ENCODE results near the gene BRME1. TPM values are rescaled to one million over a fixed set of nuclear protein-coding genes. Genes with fewer than 3 reads are reported as not detected.

Gene BRME1
- polyA plus RNA-seq, 1 donor from 2014 or later, result 6.2 TPM

DNA sequence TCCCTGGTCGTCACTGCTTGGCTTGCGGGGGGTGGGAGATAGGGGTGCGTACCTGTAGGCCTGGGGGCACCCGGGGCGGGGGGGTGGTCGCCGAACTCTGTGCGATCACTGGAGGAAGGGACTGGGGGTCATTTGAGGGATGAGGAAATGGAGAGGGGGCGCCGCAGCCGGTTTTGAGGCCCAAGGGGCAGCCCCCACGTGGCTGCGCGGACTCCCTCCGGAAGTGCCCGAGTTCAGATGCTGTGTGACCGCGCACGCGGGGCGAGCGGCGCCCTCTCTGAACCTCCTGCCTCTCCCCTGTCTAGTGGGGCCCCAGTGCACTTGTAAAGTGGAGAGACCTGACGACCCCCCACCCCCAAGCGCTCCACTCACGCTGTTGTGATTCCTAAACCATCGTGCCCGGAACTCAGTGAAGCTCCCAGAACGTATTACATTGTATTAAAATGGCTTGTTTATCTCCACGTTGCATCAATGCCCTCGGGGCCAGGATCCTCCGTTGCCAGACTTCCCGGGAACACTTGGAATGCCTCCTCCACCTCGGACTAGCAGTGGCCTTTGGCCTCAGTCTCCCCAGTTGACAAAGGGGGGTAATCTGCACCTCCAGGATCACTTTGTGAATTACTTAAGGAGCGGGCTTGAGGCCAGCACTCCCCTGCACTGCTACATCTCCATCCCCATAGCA lies 31.9 kb downstream of the BRME1 start:
- Histone ChIP-seq H3K27me3 (ENCODE audit: insufficient read depth, low read depth, low read length) (no peaks in the 10 kb centered on the region), H4K20me1 (ENCODE audit: insufficient read depth) (no peaks in the 10 kb centered on the region), H3K9me3 (ENCODE audit: low read length) (no peaks in the 10 kb centered on the region), H3K4me2 (ENCODE audit: low read length) (no peak overlapping the region), H3K9ac (ENCODE audit: low read length) (no peak overlapping the region), H3K4me3 (ENCODE audit: low read length) (no peak overlapping the region), H3K36me3 (ENCODE audit: insufficient read depth, low read length) (no peaks in the 10 kb centered on the region), H2AFZ (ENCODE audit: low read depth, low read length) (no peak overlapping the region), H3K79me2 (replicated peaks; ENCODE audit: insufficient read depth, low read length) (no peaks in the 10 kb centered on the region), H3K9me2 (ENCODE audit: insufficient read depth, low read length) (no peaks in the 10 kb centered on the region), H3F3A (ENCODE audit: insufficient read depth, low read length, poor library complexity, severe bottlenecking) (no peaks in the 10 kb centered on the region), H3K27ac (ENCODE audit: low read length) (no peak overlapping the region)
- TF ChIP-seq TAF1 (IDR thresholded peaks at IDR 0.05; ENCODE audit: low read depth) (no peak), EP300 (conservative IDR thresholded peaks at IDR 0.05; ENCODE audit: poor library complexity, severe bottlenecking) (no peak), REST (IDR thresholded peaks at IDR 0.05; ENCODE audit: borderline replicate concordance) (no peak), POLR2AphosphoS5 (IDR thresholded peaks at IDR 0.05) (no peak), SMC3 (conservative IDR thresholded peaks at IDR 0.05; ENCODE audit: poor library complexity) (no peak), RAD21 (conservative IDR thresholded peaks at IDR 0.05) (no peak)

- H3K9me3 ChIP-seq (ENCODE audit: low read length), result no peaks in the 10 kb centered on the region
- no peak overlapping the region for H3K4me3 ChIP-seq (ENCODE audit: low read length)
- no peaks in the 10 kb centered on the region for H3K36me3 ChIP-seq (ENCODE audit: insufficient read depth, low read length)
- H2AFZ ChIP-seq (ENCODE audit: low read depth, low read length), result no peak overlapping the region
- H3K79me2 ChIP-seq (replicated peaks; ENCODE audit: insufficient read depth, low read length), result no peaks in the 10 kb centered on the region
- no peak overlapping the region for H3K4me2 ChIP-seq (ENCODE audit: low read length)
- H3K27ac ChIP-seq (ENCODE audit: low read length), result no peak overlapping the region
- no peaks in the 10 kb centered on the region for H4K20me1 ChIP-seq (ENCODE audit: insufficient read depth)
- H3K9ac ChIP-seq (ENCODE audit: low read length), result no peak overlapping the region
- TF ChIP-seq POLR2AphosphoS5 (IDR thresholded peaks at IDR 0.05), result no peak
- no peaks in the 10 kb centered on the region for H3K27me3 ChIP-seq (ENCODE audit: insufficient read depth, low read depth, low read length)
- H3F3A ChIP-seq (ENCODE audit: insufficient read depth, low read length, poor library complexity, severe bottlenecking), result no peaks in the 10 kb centered on the region
- H3K9me2 ChIP-seq (ENCODE audit: insufficient read depth, low read length), result no peaks in the 10 kb centered on the region
These were observed 33.1 kb downstream of the BRME1 start for GRCh38 chr19:13872695-13873389.

DNA sequence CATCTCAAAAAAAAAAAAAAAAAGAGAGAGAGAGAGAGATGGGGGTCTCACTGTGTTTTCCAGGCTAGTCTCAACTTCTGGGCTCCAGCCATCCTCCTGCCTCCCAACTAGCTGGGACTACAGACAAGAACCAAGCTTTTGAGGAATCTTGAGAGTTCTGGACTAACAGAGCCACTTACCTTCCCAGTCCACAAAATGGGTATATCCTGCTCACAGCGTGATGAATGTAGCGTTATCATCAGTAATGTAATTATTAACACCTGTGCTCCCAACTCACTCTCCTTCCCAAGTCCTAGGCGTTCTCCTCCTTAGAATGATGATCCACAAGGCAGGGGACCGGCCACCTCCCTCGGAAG lies 33.6 kb downstream of the BRME1 start:
- no peaks in the 10 kb centered on the region for H4K20me1 ChIP-seq (ENCODE audit: insufficient read depth)
- H3K27me3 ChIP-seq (ENCODE audit: insufficient read depth, low read depth, low read length), result no peaks in the 10 kb centered on the region
- no peaks in the 10 kb centered on the region for H3F3A ChIP-seq (ENCODE audit: insufficient read depth, low read length, poor library complexity, severe bottlenecking)
- H3K9me2 ChIP-seq (ENCODE audit: insufficient read depth, low read length), result no peaks in the 10 kb centered on the region
- peaks cover 3% of the 10 kb centered on the region for H3K79me2 ChIP-seq (replicated peaks; ENCODE audit: insufficient read depth, low read length)
- TF ChIP-seq, protein P1, sequence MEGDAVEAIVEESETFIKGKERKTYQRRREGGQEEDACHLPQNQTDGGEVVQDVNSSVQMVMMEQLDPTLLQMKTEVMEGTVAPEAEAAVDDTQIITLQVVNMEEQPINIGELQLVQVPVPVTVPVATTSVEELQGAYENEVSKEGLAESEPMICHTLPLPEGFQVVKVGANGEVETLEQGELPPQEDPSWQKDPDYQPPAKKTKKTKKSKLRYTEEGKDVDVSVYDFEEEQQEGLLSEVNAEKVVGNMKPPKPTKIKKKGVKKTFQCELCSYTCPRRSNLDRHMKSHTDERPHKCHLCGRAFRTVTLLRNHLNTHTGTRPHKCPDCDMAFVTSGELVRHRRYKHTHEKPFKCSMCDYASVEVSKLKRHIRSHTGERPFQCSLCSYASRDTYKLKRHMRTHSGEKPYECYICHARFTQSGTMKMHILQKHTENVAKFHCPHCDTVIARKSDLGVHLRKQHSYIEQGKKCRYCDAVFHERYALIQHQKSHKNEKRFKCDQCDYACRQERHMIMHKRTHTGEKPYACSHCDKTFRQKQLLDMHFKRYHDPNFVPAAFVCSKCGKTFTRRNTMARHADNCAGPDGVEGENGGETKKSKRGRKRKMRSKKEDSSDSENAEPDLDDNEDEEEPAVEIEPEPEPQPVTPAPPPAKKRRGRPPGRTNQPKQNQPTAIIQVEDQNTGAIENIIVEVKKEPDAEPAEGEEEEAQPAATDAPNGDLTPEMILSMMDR (IDR thresholded peaks at IDR 0.05; ENCODE audit: poor library complexity, severe bottlenecking), result no peak
- TF ChIP-seq POLR2AphosphoS5 (IDR thresholded peaks at IDR 0.05), result no peak
- TF ChIP-seq MXI1 (conservative IDR thresholded peaks at IDR 0.05; ENCODE audit: poor library complexity, severe bottlenecking), result no peak
- no peak for TF ChIP-seq SMC3 (conservative IDR thresholded peaks at IDR 0.05; ENCODE audit: poor library complexity)
- no peak for TF ChIP-seq TAF1 (IDR thresholded peaks at IDR 0.05; ENCODE audit: low read depth)
- no peak for TF ChIP-seq RAD21 (conservative IDR thresholded peaks at IDR 0.05)
- no peak for TF ChIP-seq REST (IDR thresholded peaks at IDR 0.05; ENCODE audit: borderline replicate concordance)
- no peak for TF ChIP-seq EP300 (conservative IDR thresholded peaks at IDR 0.05; ENCODE audit: poor library complexity, severe bottlenecking)
- no peak for TF ChIP-seq EZH2 (IDR thresholded peaks at IDR 0.05; ENCODE audit: borderline replicate concordance, insufficient read depth, low read length, poor library complexity, severe bottlenecking)
- H3K36me3 ChIP-seq (ENCODE audit: insufficient read depth, low read length), result no peaks in the 10 kb centered on the region
- no peak overlapping the region for H3K9ac ChIP-seq (ENCODE audit: low read length)
- H2AFZ ChIP-seq (ENCODE audit: low read depth, low read length), result no peak overlapping the region
- H3K9me3 ChIP-seq (ENCODE audit: low read length), result no peaks in the 10 kb centered on the region
- H3K27ac ChIP-seq (ENCODE audit: low read length), result no peak overlapping the region
- H3K4me3 ChIP-seq (ENCODE audit: low read length), result no peak overlapping the region
- H3K4me2 ChIP-seq (ENCODE audit: low read length), result no peak overlapping the region
